H9 (cell line): ENCODE measurements around the gene LPP. TPM values are rescaled to one million over a fixed set of nuclear protein-coding genes. Genes with fewer than 3 reads are reported as not detected.

Experiments used
- DNase-seq: peaks from one replicate; pipeline ENCODE4 v3.0.0-alpha.2; 2017
- H2AFZ ChIP-seq: one replicate; pipeline ENCODE4 v1.6.1; 2013; ENCODE audit warnings: mild to moderate bottlenecking, low read length, control low read depth, moderate library complexity
- H2AK5ac ChIP-seq: 2 replicates; pipeline ENCODE4 v1.6.1; 2013; ENCODE audit warnings: low read length, control low read depth, mixed read lengths; ENCODE audit not compliant: insufficient read length
- H2BK120ac ChIP-seq: one replicate; pipeline ENCODE4 v1.6.1; 2013; ENCODE audit warnings: low read depth, mild to moderate bottlenecking, low read length, control low read depth, inconsistent platforms; ENCODE audit not compliant: poor library complexity, severe bottlenecking
- H2BK12ac ChIP-seq: 2 replicates; pipeline ENCODE4 v1.6.1; 2013; ENCODE audit warnings: low read length, control low read depth, mixed read lengths, low read depth; ENCODE audit not compliant: insufficient read length
- H2BK15ac ChIP-seq: 2 replicates; pipeline ENCODE4 v1.6.1; 2013; ENCODE audit warnings: low read depth, low read length, control low read depth
- H2BK20ac ChIP-seq: one replicate; pipeline ENCODE4 v1.6.1; 2013; ENCODE audit warnings: low read depth, mild to moderate bottlenecking, low read length, control low read depth, inconsistent platforms; ENCODE audit not compliant: poor library complexity, severe bottlenecking
- H2BK5ac ChIP-seq: 2 replicates; pipeline ENCODE4 v1.6.1; 2013; ENCODE audit warnings: low read length, control low read depth, mixed read lengths; ENCODE audit not compliant: insufficient read length
- H3K14ac ChIP-seq: 2 replicates; pipeline ENCODE4 v1.6.1; 2013; ENCODE audit warnings: low read length, control low read depth; ENCODE audit not compliant: insufficient read depth
- H3K18ac ChIP-seq: 2 replicates; pipeline ENCODE4 v1.6.1; 2013; ENCODE audit warnings: low read depth, mild to moderate bottlenecking, mixed read lengths, low read length, control low read depth; ENCODE audit not compliant: insufficient read length
- H3K23ac ChIP-seq: 2 replicates; pipeline ENCODE4 v1.6.1; 2013; ENCODE audit warnings: low read length, control low read depth, mixed read lengths, low read depth; ENCODE audit not compliant: insufficient read length
- H3K23me2 ChIP-seq: 2 replicates; pipeline ENCODE4 v1.6.1; 2013; ENCODE audit warnings: low read depth, mild to moderate bottlenecking, mixed read lengths, low read length, control low read depth; ENCODE audit not compliant: insufficient read length, poor library complexity, severe bottlenecking
- H3K27ac ChIP-seq: 2 replicates; pipeline ENCODE4 v1.5.1; 2013; ENCODE audit warnings: low read length, control low read depth, mixed read lengths, low read depth; ENCODE audit not compliant: insufficient read length
- H3K27me3 ChIP-seq: 2 replicates; pipeline ENCODE4 v1.6.1; 2013; ENCODE audit warnings: low read length, control low read depth, inconsistent platforms; ENCODE audit not compliant: insufficient read depth
- H3K4ac ChIP-seq: 2 replicates; pipeline ENCODE4 v1.6.1; 2013; ENCODE audit warnings: low read depth, mild to moderate bottlenecking, control low read depth, inconsistent platforms, low read length, moderate library complexity
- H3K4me1 ChIP-seq: 2 replicates; pipeline ENCODE4 v1.6.1; 2013; ENCODE audit warnings: low read length, control low read depth, inconsistent platforms; ENCODE audit not compliant: insufficient read depth
- H3K4me2 ChIP-seq: 2 replicates; pipeline ENCODE4 v1.6.1; 2013; ENCODE audit warnings: low read length, control low read depth, mixed read lengths; ENCODE audit not compliant: insufficient read length, insufficient read depth
- H3K56ac ChIP-seq: 2 replicates; pipeline ENCODE4 v1.6.1; 2013; ENCODE audit warnings: low read depth, mild to moderate bottlenecking, mixed read lengths, low read length, control low read depth; ENCODE audit not compliant: insufficient read length
- H3K79me1 ChIP-seq: 2 replicates; pipeline ENCODE4 v1.6.1; 2013; ENCODE audit warnings: low read depth, mild to moderate bottlenecking, moderate library complexity, low read length, control low read depth, inconsistent platforms; ENCODE audit not compliant: insufficient read depth, poor library complexity, severe bottlenecking
- H3K79me2 ChIP-seq: 2 replicates; pipeline ENCODE4 v1.6.1; 2013; ENCODE audit warnings: low read length, control low read depth, inconsistent platforms; ENCODE audit not compliant: insufficient read depth
- H3K9ac ChIP-seq: 2 replicates; pipeline ENCODE4 v1.6.1; 2013; ENCODE audit warnings: low read length, control low read depth, mixed read lengths; ENCODE audit not compliant: insufficient read length; ENCODE audit errors: extremely low read depth
- H3K9me3 ChIP-seq: one replicate; pipeline ENCODE4 v1.6.1; 2013; ENCODE audit warnings: low read depth, low read length, inconsistent platforms; ENCODE audit not compliant: control insufficient read depth
- H3T11ph ChIP-seq: one replicate; pipeline ENCODE4 v1.6.1; 2013; ENCODE audit warnings: mild to moderate bottlenecking, low read length, control low read depth, inconsistent platforms
- H4K20me1 ChIP-seq: one replicate; pipeline ENCODE4 v1.6.1; 2013; ENCODE audit not compliant: control insufficient read depth, insufficient read length, insufficient read depth
- H4K5ac ChIP-seq: 2 replicates; pipeline ENCODE4 v1.6.1; 2013; ENCODE audit warnings: low read depth, mild to moderate bottlenecking, mixed read lengths, low read length, control low read depth; ENCODE audit not compliant: insufficient read length
- H4K8ac ChIP-seq: replicated peaks from 2 replicates; pipeline ENCODE4 v1.6.1; 2013; ENCODE audit warnings: low read length, control low read depth, mixed read lengths, low read depth; ENCODE audit not compliant: insufficient read length
- H4K91ac ChIP-seq: 2 replicates; pipeline ENCODE4 v1.6.1; 2013; ENCODE audit warnings: low read depth, mild to moderate bottlenecking, moderate library complexity, mixed read lengths, low read length, control low read depth; ENCODE audit not compliant: insufficient read length
- H3K27ac Mint-ChIP-seq, 3 experiments: 2 replicates in 2 of 3; 3 replicates in 1 of 3; pipeline ENCODE4 v1.8.0; 2020 to 2021; ENCODE audit warnings: mixed read lengths in 3 of 3, mild to moderate bottlenecking in 1 of 3, moderate library complexity in 1 of 3
- H3K27me3 Mint-ChIP-seq: 2 replicates; pipeline ENCODE4 v1.8.0; 2021; ENCODE audit warnings: low read depth, mild to moderate bottlenecking, moderate library complexity, mixed read lengths
- H3K36me3 Mint-ChIP-seq, 3 experiments: 2 replicates in 2 of 3; 3 replicates in 1 of 3; pipeline ENCODE4 v1.8.0; 2020 to 2021; ENCODE audit warnings: low read depth in 3 of 3, mixed read lengths in 3 of 3; ENCODE audit not compliant: insufficient read depth in 1 of 3
- H3K4me1 Mint-ChIP-seq, 2 experiments: 2 replicates each; pipeline ENCODE4 v1.8.0; 2020; ENCODE audit warnings: mixed read lengths in 2 of 2
- H3K4me3 Mint-ChIP-seq, 2 experiments: 2 replicates in 1 of 2; 3 replicates in 1 of 2; pipeline ENCODE4 v1.8.0; 2020 to 2021; ENCODE audit warnings: mild to moderate bottlenecking in 2 of 2, mixed read lengths in 2 of 2, moderate library complexity in 1 of 2
- H3K9me3 Mint-ChIP-seq, 2 experiments: 2 replicates in 1 of 2; 3 replicates in 1 of 2; pipeline ENCODE4 v1.8.0; 2020; ENCODE audit warnings: mild to moderate bottlenecking in 2 of 2, mixed read lengths in 2 of 2, moderate library complexity in 1 of 2
- CTCF ChIP-seq: fragments of 200-600 bp; sonication (generic); conservative IDR thresholded peaks from 3 replicates; pipeline ENCODE4 v1.8.0; 2021; ENCODE audit warnings: antibody characterized with exemption, mild to moderate bottlenecking
- WGBS: extraction: QIAGEN DNeasy Blood & Tissue Kit; methylation state at CpG from one replicate; pipeline ENCODE4 v1.1.7; 2013; ENCODE audit warnings: missing lambda C conversion rate, low lambda C conversion rate, mixed read lengths; ENCODE audit not compliant: insufficient read length; ENCODE audit errors: extremely low coverage; 5-methylcytosine and 5-hydroxymethylcytosine counted together
- total RNA-seq: library from RNA; stranded (reverse); gene quantifications from 2 replicates; pipeline ENCODE4 v1.2.1, GENCODE V29; 2021

Gene LPP
- total RNA-seq, 1 experiment from 2014 or later = 64.6 TPM

DNA sequence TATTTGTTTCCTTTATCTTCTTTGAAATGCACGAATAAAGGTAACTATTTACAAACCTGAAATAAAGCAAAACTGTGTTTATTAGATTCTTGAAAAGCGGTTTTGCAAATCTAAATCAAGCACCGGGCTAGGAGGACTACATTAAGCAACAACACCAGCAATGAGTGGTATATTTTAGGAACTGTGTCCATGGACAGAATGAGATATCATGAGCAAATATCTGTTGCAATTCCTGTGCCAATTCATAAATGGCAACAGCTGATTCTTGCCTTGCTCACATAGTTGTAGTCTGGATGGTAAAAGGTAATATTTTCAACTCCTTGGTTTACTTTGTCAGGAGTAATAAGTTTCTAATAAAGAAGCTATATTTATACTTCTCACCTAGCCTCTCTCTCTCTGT, 403.3 kb downstream of the LPP start:
- Mint-ChIP-seq H3K4me1 (no peaks in the 10 kb centered on the region), H3K27me3 (no peaks in the 10 kb centered on the region), H3K4me3 (no peak overlapping the region), H3K36me3 (no peaks in the 10 kb centered on the region), H3K27ac (no peak overlapping the region), H3K9me3 (no peaks in the 10 kb centered on the region)
- DNase-seq = no peak
- Histone ChIP-seq H3T11ph (no peak overlapping the region), H3K4me1 (no peaks in the 10 kb centered on the region), H3K23ac (no peak overlapping the region), H4K20me1 (no peaks in the 10 kb centered on the region), H3K27me3 (no peaks in the 10 kb centered on the region), H3K4ac (no peak overlapping the region), H3K56ac (no peak overlapping the region), H2BK120ac (no peak overlapping the region), H3K23me2 (no peaks in the 10 kb centered on the region), H2BK15ac (no peak overlapping the region), H3K18ac (no peak overlapping the region), H3K79me1 (no peaks in the 10 kb centered on the region), H2AK5ac (no peak overlapping the region), H3K9ac (no peak overlapping the region), H4K5ac (no peak overlapping the region), H2BK20ac (no peak overlapping the region), H2AFZ (no peak overlapping the region), H3K4me2 (no peak overlapping the region), H4K8ac (no peak overlapping the region), H2BK5ac (no peak overlapping the region), H3K79me2 (no peaks in the 10 kb centered on the region), H3K14ac (no peak overlapping the region), H3K9me3 (no peaks in the 10 kb centered on the region), H2BK12ac (no peak overlapping the region), H3K27ac (no peak overlapping the region), H4K91ac (no peak overlapping the region)
- no peak for TF ChIP-seq CTCF
- no CpG with 5 or more reads among the region's 3 CpGs for WGBS
